Measurements from ENCODE around the gene LANCL3. TPM values are rescaled to one million over a fixed set of nuclear protein-coding genes. Genes with fewer than 3 reads are reported as not detected.

LANCL3 gene
- total RNA-seq, 4 donors from 2014 or later = 1.9 to 6.6 (median 3.3) TPM

DNA sequence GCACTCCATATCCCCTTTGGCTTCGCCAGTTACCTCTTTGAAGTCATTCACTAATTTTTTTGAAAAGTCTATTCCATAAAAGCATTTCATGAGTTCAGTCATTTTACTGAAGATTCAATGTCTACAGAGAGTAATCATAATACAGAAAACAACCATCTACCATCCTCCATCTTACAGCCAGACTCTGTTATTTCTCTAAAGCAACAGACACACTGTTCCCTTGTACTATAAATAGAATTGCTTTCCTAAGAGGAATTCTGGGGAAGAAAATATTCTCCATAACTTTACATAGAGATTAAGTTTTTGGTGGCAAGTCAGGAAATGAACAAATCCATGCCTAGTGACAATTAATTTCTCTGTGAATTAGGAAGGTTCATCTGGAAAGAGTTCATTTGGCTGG, 151.1 kb downstream of the LANCL3 start:
- Histone ChIP-seq H3K9me3 (no peaks in the 10 kb centered on the region), H3K27me3 (no peaks in the 10 kb centered on the region), H3K27ac (peak overlapping the region in 1 of 4 donors; percentile 36), H3K36me3 (no peaks in the 10 kb centered on the region), H3K4me3 (no peak overlapping the region), H3K4me1 (no peaks in the 10 kb centered on the region)
- 52 to 94% methylated on average over 1 of the region's 1 CpG for WGBS, 2 donors
- DNase-seq = no peak
- intact Hi-C loops (cut with DNase I) = no loop called here
- TF ChIP-seq, protein P1, sequence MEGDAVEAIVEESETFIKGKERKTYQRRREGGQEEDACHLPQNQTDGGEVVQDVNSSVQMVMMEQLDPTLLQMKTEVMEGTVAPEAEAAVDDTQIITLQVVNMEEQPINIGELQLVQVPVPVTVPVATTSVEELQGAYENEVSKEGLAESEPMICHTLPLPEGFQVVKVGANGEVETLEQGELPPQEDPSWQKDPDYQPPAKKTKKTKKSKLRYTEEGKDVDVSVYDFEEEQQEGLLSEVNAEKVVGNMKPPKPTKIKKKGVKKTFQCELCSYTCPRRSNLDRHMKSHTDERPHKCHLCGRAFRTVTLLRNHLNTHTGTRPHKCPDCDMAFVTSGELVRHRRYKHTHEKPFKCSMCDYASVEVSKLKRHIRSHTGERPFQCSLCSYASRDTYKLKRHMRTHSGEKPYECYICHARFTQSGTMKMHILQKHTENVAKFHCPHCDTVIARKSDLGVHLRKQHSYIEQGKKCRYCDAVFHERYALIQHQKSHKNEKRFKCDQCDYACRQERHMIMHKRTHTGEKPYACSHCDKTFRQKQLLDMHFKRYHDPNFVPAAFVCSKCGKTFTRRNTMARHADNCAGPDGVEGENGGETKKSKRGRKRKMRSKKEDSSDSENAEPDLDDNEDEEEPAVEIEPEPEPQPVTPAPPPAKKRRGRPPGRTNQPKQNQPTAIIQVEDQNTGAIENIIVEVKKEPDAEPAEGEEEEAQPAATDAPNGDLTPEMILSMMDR (IDR thresholded peaks at IDR 0.05) = no peak
- TF ChIP-seq POLR2A (IDR thresholded peaks at IDR 0.05) = no peak

DNA sequence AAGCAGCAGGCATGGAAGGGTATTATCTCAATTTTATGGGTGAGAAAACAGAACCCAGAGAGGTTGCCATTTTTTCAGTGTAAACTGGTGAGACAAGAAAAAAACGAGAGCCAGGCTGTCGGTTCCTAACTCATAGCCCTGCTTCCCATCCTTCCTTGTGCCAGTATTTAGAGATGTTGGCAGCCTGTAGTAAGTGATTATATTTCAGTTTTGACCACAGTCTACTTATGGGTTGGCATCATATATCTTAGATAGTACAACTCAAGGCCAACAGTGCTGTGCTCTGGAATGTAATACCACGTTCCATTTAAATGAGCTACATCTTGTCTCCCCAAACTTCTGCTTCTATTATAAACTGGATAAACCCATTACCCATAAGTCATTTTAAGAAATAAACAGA, 154.9 kb downstream of the LANCL3 start:
- Histone ChIP-seq H3K27ac (no peak overlapping the region), H3K4me3 (no peak overlapping the region), H3K4me1 (no peaks in the 10 kb centered on the region), H3K36me3 (no peaks in the 10 kb centered on the region), H3K27me3 (no peaks in the 10 kb centered on the region), H3K9me3 (no peaks in the 10 kb centered on the region)
- no peak for TF ChIP-seq POLR2A (IDR thresholded peaks at IDR 0.05)
- TF ChIP-seq, protein P1 (IDR thresholded peaks at IDR 0.05) = no peak
- no peak for DNase-seq
- 70 to 96% methylated on average over 3 of the region's 3 CpGs for WGBS, 2 donors
- intact Hi-C loops (cut with DNase I) = no loop called here

Other genes starting within 250 kb of the LANCL3 start
- gene PRRG1, start 222.3 kb upstream of the LANCL3 start, total RNA-seq = 10 to 100 TPM in 1 of 4 donors, 1 to 10 TPM in 3; 4.4 to 11.9 (median 7.0) TPM
- 1 to 10 TPM; 2.2 to 3.1 (median 2.7) TPM for gene XK, start 114.1 kb downstream of the LANCL3 start, total RNA-seq
- 10 to 100 TPM in 2 of 4 donors, 1 to 10 TPM in 2; 1.1 to 22.1 (median 8.2) TPM for gene CYBB, start 208.4 kb downstream of the LANCL3 start, total RNA-seq